ENCODE data around the gene PIEZO2. TPM values are rescaled to one million over a fixed set of nuclear protein-coding genes. Genes with fewer than 3 reads are reported as not detected.

Gene PIEZO2
- total RNA-seq, 4 donors from 2014 or later = 0.68 to 2.2 (median 1.1) TPM

DNA sequence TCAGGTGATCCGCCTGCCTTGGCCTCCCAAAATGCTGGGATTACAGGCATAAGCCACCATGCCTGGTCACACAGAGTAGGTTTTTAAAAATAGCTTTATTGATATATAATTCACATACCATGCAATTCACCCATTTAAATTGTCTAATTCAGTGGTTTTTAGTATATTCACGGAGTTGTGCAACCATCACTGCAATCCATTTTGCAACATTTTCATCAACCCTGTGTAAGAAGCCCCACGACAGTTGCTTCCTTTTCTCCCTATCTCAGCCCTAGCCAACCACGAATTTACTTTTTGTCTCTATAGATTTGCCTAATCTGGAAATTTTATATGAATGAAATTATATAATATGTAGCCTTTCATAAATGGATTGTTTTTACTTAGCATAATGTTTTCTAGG is 357.2 kb downstream of the PIEZO2 start:
- no peaks in the 10 kb centered on the region for H3K9me3 ChIP-seq
- TF ChIP-seq POLR2AphosphoS5 (IDR thresholded peaks at IDR 0.05) (no peak), EP300 (IDR thresholded peaks at IDR 0.05) (no peak), POLR2A (IDR thresholded peaks at IDR 0.05) (no peak)
- TF ChIP-seq, protein P1, sequence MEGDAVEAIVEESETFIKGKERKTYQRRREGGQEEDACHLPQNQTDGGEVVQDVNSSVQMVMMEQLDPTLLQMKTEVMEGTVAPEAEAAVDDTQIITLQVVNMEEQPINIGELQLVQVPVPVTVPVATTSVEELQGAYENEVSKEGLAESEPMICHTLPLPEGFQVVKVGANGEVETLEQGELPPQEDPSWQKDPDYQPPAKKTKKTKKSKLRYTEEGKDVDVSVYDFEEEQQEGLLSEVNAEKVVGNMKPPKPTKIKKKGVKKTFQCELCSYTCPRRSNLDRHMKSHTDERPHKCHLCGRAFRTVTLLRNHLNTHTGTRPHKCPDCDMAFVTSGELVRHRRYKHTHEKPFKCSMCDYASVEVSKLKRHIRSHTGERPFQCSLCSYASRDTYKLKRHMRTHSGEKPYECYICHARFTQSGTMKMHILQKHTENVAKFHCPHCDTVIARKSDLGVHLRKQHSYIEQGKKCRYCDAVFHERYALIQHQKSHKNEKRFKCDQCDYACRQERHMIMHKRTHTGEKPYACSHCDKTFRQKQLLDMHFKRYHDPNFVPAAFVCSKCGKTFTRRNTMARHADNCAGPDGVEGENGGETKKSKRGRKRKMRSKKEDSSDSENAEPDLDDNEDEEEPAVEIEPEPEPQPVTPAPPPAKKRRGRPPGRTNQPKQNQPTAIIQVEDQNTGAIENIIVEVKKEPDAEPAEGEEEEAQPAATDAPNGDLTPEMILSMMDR (IDR thresholded peaks at IDR 0.05) = no peak
- H3K4me1 ChIP-seq = no peaks in the 10 kb centered on the region
- no peak for DNase-seq (ENCODE audit: low spot score in 2 of 2)
- H3K36me3 ChIP-seq = no peaks in the 10 kb centered on the region
- H3K27ac ChIP-seq = no peak overlapping the region
- WGBS = 89% methylated on average over 4 of the region's 4 CpGs
- no peaks in the 10 kb centered on the region for H3K27me3 ChIP-seq
- H3K4me3 ChIP-seq = no peak overlapping the region

DNA sequence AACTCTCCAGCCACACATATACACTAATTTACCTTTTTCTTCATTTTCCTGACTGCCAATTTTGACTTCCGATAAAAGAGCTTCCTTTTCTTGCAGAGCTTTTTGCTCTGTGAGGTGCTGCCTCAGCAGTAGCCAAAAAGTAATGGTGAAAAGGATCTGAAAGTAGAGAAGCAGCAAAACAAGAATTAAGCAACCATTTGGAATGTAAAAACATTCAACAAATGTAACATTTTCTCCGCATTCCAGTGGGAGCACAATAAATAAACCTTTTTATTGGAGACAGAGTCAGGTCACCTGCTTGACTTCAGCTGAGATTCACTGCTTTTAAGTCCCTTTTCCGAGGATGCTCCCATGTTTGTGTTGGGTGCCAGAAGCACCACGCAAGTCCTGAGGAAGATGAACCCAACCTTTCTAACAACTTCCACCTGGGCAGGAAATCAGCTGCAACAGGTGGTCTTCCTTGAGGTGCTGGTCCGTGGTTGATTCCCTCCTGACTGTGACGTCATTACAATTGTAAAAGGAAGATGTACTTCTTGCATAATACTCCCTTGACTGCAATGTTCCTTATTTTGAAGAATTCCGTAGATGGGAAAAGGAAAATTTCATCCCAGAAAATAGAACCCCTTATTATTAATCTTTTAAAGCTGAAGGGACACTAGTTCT is 358.1 kb downstream of the PIEZO2 start:
- Histone ChIP-seq H3K27me3 (no peaks in the 10 kb centered on the region), H3K27ac (no peak overlapping the region), H3K4me1 (no peaks in the 10 kb centered on the region), H3K4me3 (no peak overlapping the region), H3K9me3 (no peaks in the 10 kb centered on the region), H3K36me3 (no peaks in the 10 kb centered on the region)
- WGBS = 65% methylated on average over 7 of the region's 7 CpGs
- TF ChIP-seq, protein P1 (IDR thresholded peaks at IDR 0.05) = no peak
- no peak for DNase-seq (ENCODE audit: low spot score in 2 of 2)

DNA sequence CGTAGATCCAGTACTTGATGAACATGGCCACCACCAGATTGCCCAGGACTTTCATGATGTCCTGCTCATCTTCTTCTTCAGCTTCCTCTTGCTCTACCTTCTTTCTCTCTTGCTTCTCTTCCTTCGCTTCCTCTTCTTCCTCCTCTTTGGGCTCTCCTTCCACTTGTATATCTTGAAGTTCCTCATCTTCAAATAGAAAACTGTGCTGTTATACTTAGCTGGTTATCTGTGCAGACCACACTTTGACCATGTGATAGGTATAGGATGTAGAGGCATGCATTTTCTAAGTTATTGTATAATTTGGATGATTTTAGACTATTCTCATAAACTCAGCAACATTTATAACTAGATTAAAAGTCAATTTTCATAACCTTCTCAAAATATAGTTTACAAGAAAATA is 360.2 kb downstream of the PIEZO2 start:
- TF ChIP-seq, protein P1 (IDR thresholded peaks at IDR 0.05) = no peak
- TF ChIP-seq POLR2AphosphoS5 (IDR thresholded peaks at IDR 0.05) = no peak
- TF ChIP-seq POLR2A (IDR thresholded peaks at IDR 0.05) = no peak
- no peak for TF ChIP-seq EP300 (IDR thresholded peaks at IDR 0.05)
- Histone ChIP-seq H3K27ac (no peak overlapping the region), H3K27me3 (no peaks in the 10 kb centered on the region), H3K36me3 (no peaks in the 10 kb centered on the region), H3K4me3 (no peak overlapping the region), H3K9me3 (no peaks in the 10 kb centered on the region), H3K4me1 (no peaks in the 10 kb centered on the region)
- 87% methylated on average over 2 of the region's 2 CpGs for WGBS
- no peak for DNase-seq (ENCODE audit: low spot score in 2 of 2)

DNA sequence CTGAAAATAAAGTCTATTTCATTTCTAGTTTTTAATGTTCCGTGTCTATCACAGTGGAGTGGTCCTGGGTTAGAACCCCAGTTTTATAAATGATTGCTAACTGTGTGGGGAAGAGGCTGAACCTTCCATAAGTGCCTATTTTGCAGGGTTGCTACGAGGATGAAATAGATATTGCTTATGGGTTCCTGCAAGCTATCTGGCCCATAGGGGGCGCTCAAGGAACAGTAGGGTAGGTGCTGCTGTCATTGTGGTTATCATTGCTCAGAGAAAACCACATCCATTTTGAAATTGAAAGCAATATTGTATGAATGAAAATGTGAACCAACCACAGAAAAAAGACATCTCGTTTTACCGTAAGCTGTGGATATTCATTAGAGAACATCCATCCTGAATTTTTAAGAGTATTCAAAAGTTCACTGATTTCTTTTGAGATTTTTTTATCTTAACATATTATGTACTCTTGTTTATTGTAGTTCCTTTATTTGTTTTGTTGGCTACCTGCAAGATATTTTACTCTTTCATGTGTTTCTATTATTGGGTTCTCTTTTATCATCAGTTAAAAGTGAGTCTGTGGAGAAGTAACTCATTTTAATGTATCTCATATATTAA is 362.0 kb downstream of the PIEZO2 start:
- 24% methylated on average over 5 of the region's 5 CpGs for WGBS
- DNase-seq (ENCODE audit: low spot score in 2 of 2) = peak in 1 of 2 donors; percentile 79

DNA sequence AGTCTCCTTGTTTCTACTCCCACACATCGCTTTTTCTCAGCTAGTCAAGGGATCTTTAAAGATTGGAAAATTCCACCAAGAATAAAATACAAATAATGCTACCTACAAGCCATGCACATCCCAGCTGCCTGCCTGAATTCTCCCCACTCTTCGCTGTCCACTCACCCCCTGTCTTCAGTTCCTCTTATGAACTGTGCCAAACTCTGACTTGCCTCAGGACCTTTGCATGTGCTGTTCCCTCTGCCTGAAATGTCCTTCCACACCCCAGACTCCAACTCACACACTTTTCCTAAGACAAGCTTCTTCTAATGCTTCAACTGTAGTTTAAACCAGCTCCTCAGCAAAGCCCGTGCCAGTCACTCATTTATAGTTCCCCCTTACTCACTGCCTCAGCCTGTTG is 363.6 kb downstream of the PIEZO2 start:
- TF ChIP-seq EP300 (IDR thresholded peaks at IDR 0.05) (no peak), POLR2AphosphoS5 (IDR thresholded peaks at IDR 0.05) (no peak), POLR2A (IDR thresholded peaks at IDR 0.05) (no peak)
- TF ChIP-seq, protein P1 (IDR thresholded peaks at IDR 0.05) = no peak
- Histone ChIP-seq H3K4me3 (no peak overlapping the region), H3K4me1 (no peaks in the 10 kb centered on the region), H3K9me3 (no peaks in the 10 kb centered on the region), H3K27ac (no peak overlapping the region), H3K36me3 (no peaks in the 10 kb centered on the region), H3K27me3 (no peaks in the 10 kb centered on the region)
- WGBS = 65% methylated on average over 3 of the region's 3 CpGs
- DNase-seq (ENCODE audit: low spot score in 2 of 2) = no peak

More for the DNA sequence above, 362.0 kb downstream of the PIEZO2 start:
- Histone ChIP-seq H3K4me1 (no peaks in the 10 kb centered on the region), H3K27me3 (no peaks in the 10 kb centered on the region), H3K9me3 (no peaks in the 10 kb centered on the region), H3K36me3 (no peaks in the 10 kb centered on the region), H3K4me3 (no peak overlapping the region), H3K27ac (no peak overlapping the region)
- TF ChIP-seq, protein P1 (IDR thresholded peaks at IDR 0.05) = peak; percentile 26 to 66
- no peak for TF ChIP-seq EP300 (IDR thresholded peaks at IDR 0.05)
